HG02970 (cell line): ENCODE results near the gene TMEM116.
"Not testable (repeated sequence)": the region's sequence is repeated elsewhere in the genome, so short reads cannot be mapped to it uniquely, and the experiment has no call there.

Experiments used
- ATAC-seq: cut with Tn5 transposase; IDR thresholded peaks from one replicate; pipeline ENCODE4 v1.9.1; 2021; ENCODE audit warnings: mild to moderate bottlenecking, moderate library complexity, moderate number of reproducible peaks; ENCODE audit not compliant: unreplicated experiment, low FRiP score

The TMEM116 gene

GRCh38 chr12:111980598-111980997 lies 32.4 kb downstream of the TMEM116 start:
- no peak for ATAC-seq

- no peak for ATAC-seq
These were observed 34.4 kb downstream of the TMEM116 start for GRCh38 chr12:111978545-111978944.

GRCh38 chr12:111976860-111977259 lies 36.1 kb downstream of the TMEM116 start:
- ATAC-seq = no peak

GRCh38 chr12:111976291-111976690 lies 36.7 kb downstream of the TMEM116 start:
- ATAC-seq = no peak

- no peak for ATAC-seq
These were observed 37.6 kb downstream of the TMEM116 start for GRCh38 chr12:111975161-111975931.

GRCh38 chr12:111971800-111972199 lies 41.2 kb downstream of the TMEM116 start:
- no peak for ATAC-seq

- no peak for ATAC-seq
These were observed 48.0 kb downstream of the TMEM116 start for GRCh38 chr12:111964935-111965334.

- ATAC-seq = not testable (repeated sequence)
These were observed 53.4 kb downstream of the TMEM116 start for GRCh38 chr12:111959518-111959917.

GRCh38 chr12:111957224-111957623 lies 55.7 kb downstream of the TMEM116 start:
- ATAC-seq = not testable (repeated sequence)

GRCh38 chr12:111954969-111955368 lies 58.0 kb downstream of the TMEM116 start:
- no peak for ATAC-seq

GRCh38 chr12:111953455-111953854 lies 59.5 kb downstream of the TMEM116 start:
- no peak for ATAC-seq

GRCh38 chr12:111952084-111952787 lies 60.7 kb downstream of the TMEM116 start:
- not testable (repeated sequence) for ATAC-seq

GRCh38 chr12:111950961-111951676 lies 61.8 kb downstream of the TMEM116 start:
- ATAC-seq = not testable (repeated sequence)

- no peak for ATAC-seq
These were observed 69.0 kb downstream of the TMEM116 start for GRCh38 chr12:111943929-111944328.

- ATAC-seq = no peak
These were observed 70.4 kb downstream of the TMEM116 start for GRCh38 chr12:111942557-111942956.

- ATAC-seq = no peak
These were observed 75.5 kb downstream of the TMEM116 start for GRCh38 chr12:111937429-111937828.

- no peak for ATAC-seq
These were observed 76.1 kb downstream of the TMEM116 start for GRCh38 chr12:111936869-111937268.

GRCh38 chr12:111932241-111932640 lies 80.7 kb downstream of the TMEM116 start:
- no peak for ATAC-seq

GRCh38 chr12:111927346-111927745 lies 85.6 kb downstream of the TMEM116 start:
- no peak for ATAC-seq

GRCh38 chr12:111926631-111927030 lies 86.3 kb downstream of the TMEM116 start:
- ATAC-seq = no peak

- no peak for ATAC-seq
These were observed 87.8 kb downstream of the TMEM116 start for GRCh38 chr12:111925171-111925570.
